GM21717 (cell line): ENCODE results near the gene GLRA1.

Experiments
- ATAC-seq: cut with Tn5 transposase; IDR thresholded peaks from one replicate; pipeline ENCODE4 v1.9.1; 2021; ENCODE audit warnings: mild to moderate bottlenecking, moderate library complexity; ENCODE audit not compliant: unreplicated experiment

GLRA1 gene

GRCh38 chr5:151775025-151775606, 149.5 kb downstream of the GLRA1 start:
- ATAC-seq: no peak

DNA sequence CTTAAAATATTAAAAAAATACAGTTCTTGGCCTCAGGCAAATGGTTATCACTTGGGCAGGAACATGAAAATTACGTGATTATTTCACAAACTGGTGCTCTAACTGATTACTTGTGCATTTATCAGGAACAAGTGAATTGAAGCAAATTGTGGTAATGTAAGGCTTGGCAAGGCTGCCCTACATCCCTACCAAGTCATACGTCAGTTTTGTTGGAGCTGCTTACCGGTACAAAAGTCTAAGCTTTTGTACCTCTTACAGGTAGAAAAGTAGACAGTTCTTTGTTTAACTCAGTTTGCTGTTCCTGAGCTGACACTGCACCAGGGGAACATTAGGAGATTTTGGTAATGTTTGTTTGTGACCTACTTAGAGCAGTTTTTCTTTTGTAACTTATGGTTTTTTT, 150.7 kb downstream of the GLRA1 start:
- no peak for ATAC-seq

- no peak for ATAC-seq
Measured at GRCh38 chr5:151772846-151773561, 151.6 kb downstream of the GLRA1 start.
